Trophoblast cell (in vitro differentiated cells and primary cell): Measurements from ENCODE around the gene PRPSAP2.

Source experiments
- DNase-seq, 2 donors: peaks; one replicate each; pipeline ENCODE4 v3.0.0-alpha.2; 2016
- H2AFZ ChIP-seq: 2 replicates; pipeline ENCODE4 v1.6.1; 2013; ENCODE audit warnings: low read length, moderate library complexity, mild to moderate bottlenecking; ENCODE audit not compliant: insufficient read depth, poor library complexity
- H2AK5ac ChIP-seq: 2 replicates; pipeline ENCODE4 v1.6.1; 2013; ENCODE audit warnings: mild to moderate bottlenecking, low read length
- H2BK120ac ChIP-seq: 2 replicates; pipeline ENCODE4 v1.6.1; 2013; ENCODE audit warnings: low read length, mild to moderate bottlenecking, moderate library complexity; ENCODE audit not compliant: insufficient read depth, poor library complexity
- H2BK12ac ChIP-seq: 2 replicates; pipeline ENCODE4 v1.6.1; 2013; ENCODE audit warnings: mild to moderate bottlenecking, low read length, moderate library complexity
- H2BK5ac ChIP-seq: 2 replicates; pipeline ENCODE4 v1.6.1; 2013; ENCODE audit warnings: low read length, low read depth, moderate library complexity, mild to moderate bottlenecking; ENCODE audit not compliant: poor library complexity
- H3K14ac ChIP-seq: 2 replicates; pipeline ENCODE4 v1.6.1; 2013; ENCODE audit warnings: mild to moderate bottlenecking, low read length
- H3K18ac ChIP-seq: 2 replicates; pipeline ENCODE4 v1.6.1; 2013; ENCODE audit warnings: mild to moderate bottlenecking, low read length
- H3K23ac ChIP-seq: 2 replicates; pipeline ENCODE4 v1.6.1; 2013; ENCODE audit warnings: low read length
- H3K27ac ChIP-seq: 2 replicates; pipeline ENCODE4 v1.5.1; 2013; ENCODE audit warnings: low read depth, mild to moderate bottlenecking, inconsistent platforms, low read length, moderate library complexity
- H3K27me3 ChIP-seq: 2 replicates; pipeline ENCODE4 v1.6.1; 2013; ENCODE audit warnings: inconsistent platforms, mild to moderate bottlenecking, low read length, moderate library complexity; ENCODE audit not compliant: insufficient read depth
- H3K36me3 ChIP-seq, 2 experiments: 1 replicate in 1 of 2; 2 replicates in 1 of 2; pipeline ENCODE4 v1.6.1; 2013; ENCODE audit warnings: low read length in 2 of 2, mild to moderate bottlenecking in 2 of 2, moderate library complexity in 1 of 2; ENCODE audit not compliant: insufficient read depth in 2 of 2, control insufficient read depth in 1 of 2
- H3K4ac ChIP-seq: 2 replicates; pipeline ENCODE4 v1.6.1; 2013; ENCODE audit warnings: low read depth, mild to moderate bottlenecking, low read length, moderate library complexity
- H3K4me1 ChIP-seq, 2 experiments: 1 replicate in 1 of 2; 2 replicates in 1 of 2; pipeline ENCODE4 v1.6.1; 2013; ENCODE audit warnings: low read length in 2 of 2, mild to moderate bottlenecking in 2 of 2, moderate library complexity in 1 of 2; ENCODE audit not compliant: insufficient read depth in 2 of 2, control insufficient read depth in 1 of 2
- H3K4me2 ChIP-seq: 2 replicates; pipeline ENCODE4 v1.6.1; 2013; ENCODE audit warnings: inconsistent platforms, mild to moderate bottlenecking, low read length, moderate library complexity
- H3K4me3 ChIP-seq: 2 replicates; pipeline ENCODE4 v1.5.1; 2013; ENCODE audit warnings: mild to moderate bottlenecking, low read depth, low read length, inconsistent platforms
- H3K79me1 ChIP-seq: one replicate; pipeline ENCODE4 v1.6.1; 2013; ENCODE audit warnings: low read length
- H3K79me2 ChIP-seq: 2 replicates; pipeline ENCODE4 v1.6.1; 2013; ENCODE audit warnings: low read length, mild to moderate bottlenecking; ENCODE audit not compliant: control insufficient read depth, insufficient read depth, poor library complexity
- H3K9ac ChIP-seq: 2 replicates; pipeline ENCODE4 v1.6.1; 2013; ENCODE audit warnings: mild to moderate bottlenecking, low read length
- H3K9me3 ChIP-seq: 2 replicates; pipeline ENCODE4 v1.6.1; 2013; ENCODE audit warnings: low read depth, mild to moderate bottlenecking, control low read depth, inconsistent platforms, low read length; ENCODE audit not compliant: insufficient read depth
- H4K12ac ChIP-seq: 2 replicates; pipeline ENCODE4 v1.6.1; 2013; ENCODE audit warnings: low read depth, mild to moderate bottlenecking, low read length, moderate library complexity
- H4K8ac ChIP-seq: 2 replicates; pipeline ENCODE4 v1.6.1; 2013; ENCODE audit warnings: low read depth, mild to moderate bottlenecking, low read length, moderate library complexity
- H4K91ac ChIP-seq: one replicate; pipeline ENCODE4 v1.6.1; 2013; ENCODE audit warnings: low read depth, mild to moderate bottlenecking, low read length, moderate library complexity
- WGBS: extraction: QIAGEN DNeasy Blood & Tissue Kit; methylation state at CpG from one replicate; pipeline ENCODE4 v1.1.7; 2013; ENCODE audit warnings: missing lambda C conversion rate; ENCODE audit not compliant: insufficient read length, insufficient coverage; ENCODE audit errors: extremely low coverage; 5-methylcytosine and 5-hydroxymethylcytosine counted together

Gene PRPSAP2

DNA sequence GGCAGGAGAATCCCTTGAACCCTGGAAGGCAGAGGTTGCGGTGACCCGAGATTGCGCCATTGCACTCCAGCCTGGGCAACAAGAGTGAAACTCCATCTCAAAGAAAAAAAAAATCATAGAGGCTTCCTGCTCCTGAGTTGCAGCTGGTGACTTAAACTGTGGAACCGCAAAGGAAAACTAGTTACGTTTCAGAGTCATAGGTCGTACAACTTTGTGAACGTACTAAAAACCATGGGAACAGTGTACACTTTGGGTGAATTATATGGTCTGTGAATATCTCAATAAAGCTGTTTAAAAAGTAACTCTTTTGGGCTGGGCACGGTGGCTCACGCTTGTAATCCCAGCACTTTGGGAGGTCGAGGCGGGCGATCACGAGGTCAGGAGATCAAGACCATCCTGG is 117.7 kb downstream of the PRPSAP2 start:
- Histone ChIP-seq H3K23ac (no peak overlapping the region), H3K4me3 (no peak overlapping the region), H3K36me3 (peaks cover 72 to 73% of the 10 kb centered on the region in 2 experiments), H3K79me1 (peaks cover 5% of the 10 kb centered on the region), H3K14ac (no peak overlapping the region), H3K18ac (no peak overlapping the region), H3K79me2 (no peaks in the 10 kb centered on the region), H2BK12ac (no peak overlapping the region), H3K27me3 (no peaks in the 10 kb centered on the region), H2AFZ (no peak overlapping the region), H2BK120ac (no peak overlapping the region), H3K9ac (no peak overlapping the region), H2AK5ac (no peak overlapping the region), H4K91ac (no peak overlapping the region), H2BK5ac (no peak overlapping the region), H3K27ac (no peak overlapping the region), H3K4me2 (no peak overlapping the region), H3K9me3 (peaks cover 2% of the 10 kb centered on the region), H4K12ac (no peak overlapping the region), H4K8ac (no peak overlapping the region), H3K4me1 (peaks cover 0 to 3% of the 10 kb centered on the region in 2 experiments), H3K4ac (no peak overlapping the region)
- no CpG with 5 or more reads among the region's 13 CpGs for WGBS
- no peak for DNase-seq

DNA sequence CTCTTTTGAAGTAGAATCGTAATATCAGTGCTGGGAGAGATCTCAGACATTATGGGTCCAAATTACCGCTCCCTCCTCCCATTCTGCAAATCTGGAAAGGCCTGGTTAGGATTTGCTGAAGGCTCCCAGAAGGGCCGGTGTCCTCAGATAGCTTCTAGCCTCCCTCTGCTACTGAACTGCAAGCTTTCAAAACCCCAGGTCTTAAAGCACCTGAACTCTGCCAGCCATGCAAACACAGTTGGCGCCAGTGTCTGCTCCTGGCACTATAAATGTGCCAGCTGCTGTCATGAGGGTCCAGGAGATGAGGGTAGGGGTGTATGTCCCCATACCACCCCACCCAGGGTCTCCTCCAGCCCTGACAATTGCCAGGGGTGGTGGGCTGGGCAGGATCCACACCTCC is 118.3 kb downstream of the PRPSAP2 start:
- WGBS = no CpG with 5 or more reads among the region's 4 CpGs
- no peak overlapping the region for H2AFZ ChIP-seq
- H4K12ac ChIP-seq = no peak overlapping the region

DNA sequence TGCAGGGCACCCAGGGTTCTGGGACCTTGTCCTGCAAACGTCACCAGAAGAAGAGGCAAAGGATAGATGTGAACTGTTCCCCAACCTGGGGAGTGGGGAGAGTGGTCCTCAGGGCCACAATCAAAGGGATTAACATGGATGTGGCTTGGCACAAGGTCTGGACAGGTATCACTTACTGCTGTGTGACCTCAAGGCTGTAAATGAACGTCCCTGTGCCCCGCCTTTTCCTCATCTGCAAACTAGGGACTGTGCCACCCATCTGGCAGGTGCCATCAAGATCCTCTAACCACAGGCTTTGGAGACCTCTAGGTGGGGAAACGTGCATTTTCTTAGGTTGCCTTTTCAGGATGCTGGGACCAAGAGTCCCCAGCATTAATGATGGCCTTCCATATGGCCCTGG is 119.1 kb downstream of the PRPSAP2 start:
- Histone ChIP-seq H3K4me2 (no peak overlapping the region), H4K91ac (no peak overlapping the region), H3K79me2 (no peaks in the 10 kb centered on the region), H3K23ac (no peak overlapping the region), H3K9me3 (peaks cover 2% of the 10 kb centered on the region), H4K12ac (no peak overlapping the region), H3K79me1 (peaks cover 13% of the 10 kb centered on the region), H2AFZ (no peak overlapping the region), H3K9ac (no peak overlapping the region), H4K8ac (no peak overlapping the region), H3K27ac (no peak overlapping the region), H3K36me3 (peaks cover 60 to 61% of the 10 kb centered on the region in 2 experiments), H2BK12ac (no peak overlapping the region), H3K4ac (no peak overlapping the region), H3K4me3 (no peak overlapping the region), H2BK120ac (no peak overlapping the region), H2BK5ac (no peak overlapping the region), H3K14ac (no peak overlapping the region), H3K18ac (no peak overlapping the region), H3K4me1 (peaks cover 13 to 17% of the 10 kb centered on the region in 2 experiments), H2AK5ac (no peak overlapping the region), H3K27me3 (no peaks in the 10 kb centered on the region)
- no peak for DNase-seq
- WGBS = no CpG with 5 or more reads among the region's 4 CpGs

More for the DNA sequence above, 118.3 kb downstream of the PRPSAP2 start:
- H2BK120ac ChIP-seq = no peak overlapping the region
- no peak overlapping the region for H2BK5ac ChIP-seq
- no peak overlapping the region for H2BK12ac ChIP-seq
- no peak overlapping the region for H3K27ac ChIP-seq
- no peak overlapping the region for H3K23ac ChIP-seq
- DNase-seq = no peak
- H3K4me1 ChIP-seq = peaks cover 5 to 8% of the 10 kb centered on the region in 2 experiments
- peaks cover 68 to 69% of the 10 kb centered on the region in 2 experiments for H3K36me3 ChIP-seq
- no peak overlapping the region for H3K4me3 ChIP-seq
- H3K18ac ChIP-seq = no peak overlapping the region
- peaks cover 5% of the 10 kb centered on the region for H3K79me1 ChIP-seq
- no peak overlapping the region for H3K4ac ChIP-seq
- H3K79me2 ChIP-seq = no peaks in the 10 kb centered on the region
- H2AK5ac ChIP-seq = no peak overlapping the region
- no peak overlapping the region for H4K8ac ChIP-seq
- H3K4me2 ChIP-seq = no peak overlapping the region
- H3K14ac ChIP-seq = no peak overlapping the region
- no peaks in the 10 kb centered on the region for H3K27me3 ChIP-seq
- H4K91ac ChIP-seq = no peak overlapping the region
- no peaks in the 10 kb centered on the region for H3K9me3 ChIP-seq
- no peak overlapping the region for H3K9ac ChIP-seq

DNA sequence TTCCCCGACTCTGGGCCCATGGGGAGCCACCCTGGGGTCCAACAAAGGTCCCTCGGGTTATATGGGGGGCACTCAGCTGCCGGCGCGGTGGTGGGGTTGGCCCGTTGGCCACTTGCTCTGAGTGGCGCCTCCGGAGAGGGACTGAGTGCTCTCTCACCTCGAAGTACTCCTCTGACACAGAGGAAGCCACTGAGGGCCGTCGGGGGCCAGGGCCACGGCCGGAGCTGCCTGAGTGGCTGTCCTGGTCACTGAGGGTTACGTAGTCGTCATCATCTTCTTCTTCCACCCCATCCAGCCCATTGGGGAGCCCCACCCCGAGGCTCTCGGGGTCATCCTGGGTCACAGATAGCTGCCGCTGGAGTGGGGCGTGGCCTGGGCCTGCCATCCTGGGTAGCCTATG is 119.7 kb downstream of the PRPSAP2 start:
- Histone ChIP-seq H3K14ac (no peak overlapping the region), H3K4me1 (peaks cover 19 to 23% of the 10 kb centered on the region in 2 experiments), H3K79me2 (no peaks in the 10 kb centered on the region), H3K4ac (no peak overlapping the region), H3K27ac (no peak overlapping the region), H3K36me3 (peaks cover 57 to 59% of the 10 kb centered on the region in 2 experiments), H2AFZ (no peak overlapping the region), H3K4me2 (no peak overlapping the region), H3K9ac (no peak overlapping the region), H4K91ac (no peak overlapping the region), H3K27me3 (no peaks in the 10 kb centered on the region), H3K79me1 (peaks cover 19% of the 10 kb centered on the region), H3K18ac (no peak overlapping the region), H2BK12ac (no peak overlapping the region), H3K4me3 (no peak overlapping the region), H4K8ac (no peak overlapping the region), H3K9me3 (peaks cover 2% of the 10 kb centered on the region), H3K23ac (no peak overlapping the region), H2AK5ac (no peak overlapping the region), H2BK5ac (no peak overlapping the region), H4K12ac (no peak overlapping the region), H2BK120ac (no peak overlapping the region)
- no CpG with 5 or more reads among the region's 19 CpGs for WGBS
- DNase-seq = no peak
